Neuronal stem cell (in vitro differentiated cells): Measurements from ENCODE around the gene ERC2.

Source experiments
- DNase-seq: peaks from one replicate; pipeline ENCODE4 v3.0.0-alpha.2; 2013; ENCODE audit warnings: low spot score
- H2AFZ ChIP-seq: one replicate; pipeline ENCODE4 v1.6.1; 2013; ENCODE audit warnings: mild to moderate bottlenecking, low read length, inconsistent platforms
- H2AK5ac ChIP-seq: 2 replicates; pipeline ENCODE4 v1.6.1; 2013; ENCODE audit warnings: low read depth, mild to moderate bottlenecking, inconsistent platforms, low read length, moderate library complexity, mixed read lengths
- H2BK120ac ChIP-seq: 2 replicates; pipeline ENCODE4 v1.6.1; 2013; ENCODE audit warnings: low read depth, mild to moderate bottlenecking, inconsistent platforms, low read length, moderate library complexity, mixed read lengths
- H2BK12ac ChIP-seq: one replicate; pipeline ENCODE4 v1.6.1; 2013; ENCODE audit warnings: low read length, inconsistent platforms
- H2BK15ac ChIP-seq: 2 replicates; pipeline ENCODE4 v1.6.1; 2013; ENCODE audit warnings: mild to moderate bottlenecking, low read length, inconsistent platforms, mixed read lengths
- H2BK5ac ChIP-seq: one replicate; pipeline ENCODE4 v1.6.1; 2013; ENCODE audit warnings: inconsistent platforms, mild to moderate bottlenecking, low read length, moderate library complexity
- H3K14ac ChIP-seq: one replicate; pipeline ENCODE4 v1.6.1; 2013; ENCODE audit warnings: low read length, inconsistent platforms
- H3K18ac ChIP-seq: 2 replicates; pipeline ENCODE4 v1.6.1; 2013; ENCODE audit warnings: low read length, inconsistent platforms
- H3K23ac ChIP-seq: 2 replicates; pipeline ENCODE4 v1.6.1; 2013; ENCODE audit warnings: low read depth, mild to moderate bottlenecking, mixed read lengths, low read length, inconsistent platforms; ENCODE audit not compliant: poor library complexity
- H3K27ac ChIP-seq: replicated peaks from 3 replicates; pipeline ENCODE4 v1.5.1; 2013; ENCODE audit warnings: low read length, inconsistent platforms
- H3K27me3 ChIP-seq, 3 experiments: 2 replicates each; pipeline ENCODE4 v1.6.1; 2013; ENCODE audit warnings: low read length in 3 of 3, mild to moderate bottlenecking in 2 of 3, inconsistent platforms in 1 of 3, low read depth in 1 of 3, mixed read lengths in 1 of 3, moderate library complexity in 1 of 3; ENCODE audit not compliant: control insufficient read depth in 3 of 3, insufficient read depth in 3 of 3
- H3K36me3 ChIP-seq, 2 donors: replicated peaks in 1 of 2; 2 replicates each; pipeline ENCODE4 v1.6.1; 2013; ENCODE audit warnings: low read length in 2 of 2; ENCODE audit not compliant: control insufficient read depth in 2 of 2, insufficient read depth in 2 of 2
- H3K4ac ChIP-seq: 2 replicates; pipeline ENCODE4 v1.6.1; 2013; ENCODE audit warnings: inconsistent platforms, mild to moderate bottlenecking, low read length, moderate library complexity
- H3K4me1 ChIP-seq, 2 donors: 1 replicate in 1 of 2; 2 replicates in 1 of 2; pipeline ENCODE4 v1.6.1; 2013; ENCODE audit warnings: low read length in 2 of 2, low read depth in 1 of 2; ENCODE audit not compliant: control insufficient read depth in 2 of 2, insufficient read depth in 1 of 2
- H3K4me2 ChIP-seq: one replicate; pipeline ENCODE4 v1.6.1; 2013; ENCODE audit warnings: mild to moderate bottlenecking, low read length, inconsistent platforms; ENCODE audit not compliant: insufficient read depth, poor library complexity, severe bottlenecking
- H3K4me3 ChIP-seq, 2 donors: 2 replicates each; pipeline ENCODE4 v1.5.1; 2013; ENCODE audit warnings: low read length in 2 of 2, mild to moderate bottlenecking in 2 of 2, inconsistent platforms in 1 of 2, moderate library complexity in 1 of 2
- H3K79me1 ChIP-seq: one replicate; pipeline ENCODE4 v1.6.1; 2013; ENCODE audit warnings: low read depth, mild to moderate bottlenecking, inconsistent platforms, low read length, moderate library complexity
- H3K9ac ChIP-seq: one replicate; pipeline ENCODE4 v1.6.1; 2013; ENCODE audit warnings: mild to moderate bottlenecking, low read depth, low read length, inconsistent platforms; ENCODE audit not compliant: poor library complexity
- H3K9me3 ChIP-seq, 2 donors: replicated peaks in 1 of 2; 2 replicates each; pipeline versions ENCODE3 to v1.6.1; 2013; ENCODE audit warnings: low read length in 2 of 2, mild to moderate bottlenecking in 2 of 2, inconsistent platforms in 1 of 2, low read depth in 1 of 2, mixed read lengths in 1 of 2, moderate library complexity in 1 of 2; ENCODE audit not compliant: control insufficient read depth in 2 of 2, insufficient read depth in 1 of 2
- H4K8ac ChIP-seq: one replicate; pipeline ENCODE4 v1.6.1; 2013; ENCODE audit warnings: low read depth, mild to moderate bottlenecking, inconsistent platforms, low read length, moderate library complexity
- H4K91ac ChIP-seq: one replicate; pipeline ENCODE4 v1.6.1; 2013; ENCODE audit warnings: low read length, low read depth, mild to moderate bottlenecking, inconsistent platforms; ENCODE audit not compliant: poor library complexity
- WGBS, 2 donors: extraction: QIAGEN DNeasy Blood & Tissue Kit; methylation state at CpG; one replicate each; pipeline ENCODE4 v1.1.7; 2013; ENCODE audit warnings: missing lambda C conversion rate in 2 of 2, mixed read lengths in 1 of 2; ENCODE audit not compliant: insufficient read length in 2 of 2, insufficient replicate concordance in 1 of 2; ENCODE audit errors: extremely low coverage in 2 of 2; 5-methylcytosine and 5-hydroxymethylcytosine counted together

ERC2 gene

GRCh38 chr3:56363720-56364119 lies 104.5 kb downstream of the ERC2 start:
- Histone ChIP-seq H2BK120ac (no peak overlapping the region), H3K79me1 (no peaks in the 10 kb centered on the region), H4K91ac (no peak overlapping the region), H2AFZ (no peak overlapping the region), H2BK15ac (no peak overlapping the region), H3K23ac (no peak overlapping the region), H3K27ac (no peak overlapping the region), H2BK5ac (no peak overlapping the region), H3K4ac (no peak overlapping the region), H2AK5ac (no peak overlapping the region), H2BK12ac (no peak overlapping the region), H3K4me3 (no peak overlapping the region), H3K4me2 (no peak overlapping the region), H3K9me3 (no peaks in the 10 kb centered on the region), H3K18ac (no peak overlapping the region), H3K4me1 (peaks cover 2 to 8% of the 10 kb centered on the region in 2 donors), H4K8ac (no peak overlapping the region), H3K27me3 (no peaks in the 10 kb centered on the region), H3K14ac (no peak overlapping the region), H3K9ac (no peak overlapping the region), H3K36me3 (no peaks in the 10 kb centered on the region)
- no CpG with 5 or more reads among the region's 1 CpG for WGBS, 2 donors
- no peak for DNase-seq

GRCh38 chr3:56361731-56362130 lies 106.5 kb downstream of the ERC2 start:
- no peak overlapping the region for H2BK15ac ChIP-seq
- H3K27me3 ChIP-seq = no peaks in the 10 kb centered on the region
- H3K4me2 ChIP-seq = no peak overlapping the region
- DNase-seq = no peak
- H3K23ac ChIP-seq = no peak overlapping the region
- whole genome bisulfite sequencing, 2 donors = no CpG with 5 or more reads among the region's 2 CpGs
- H2BK12ac ChIP-seq = no peak overlapping the region
- H3K9me3 ChIP-seq = no peaks in the 10 kb centered on the region
- no peak overlapping the region for H2BK120ac ChIP-seq
- no peak overlapping the region for H3K4me3 ChIP-seq
- H3K36me3 ChIP-seq = no peaks in the 10 kb centered on the region
- H3K14ac ChIP-seq = no peak overlapping the region
- H4K91ac ChIP-seq = no peak overlapping the region
- no peak overlapping the region for H2AK5ac ChIP-seq
- no peaks in the 10 kb centered on the region for H3K79me1 ChIP-seq
- no peak overlapping the region for H2AFZ ChIP-seq
- H3K18ac ChIP-seq = no peak overlapping the region
- no peak overlapping the region for H3K4ac ChIP-seq
- H3K4me1 ChIP-seq = peaks cover 2 to 9% of the 10 kb centered on the region in 2 donors
- no peak overlapping the region for H4K8ac ChIP-seq
- H3K27ac ChIP-seq = no peak overlapping the region
- H3K9ac ChIP-seq = no peak overlapping the region
- no peak overlapping the region for H2BK5ac ChIP-seq

GRCh38 chr3:56357266-56357665 lies 111.0 kb downstream of the ERC2 start:
- Histone ChIP-seq H3K79me1 (no peaks in the 10 kb centered on the region), H3K27me3 (no peaks in the 10 kb centered on the region), H2AK5ac (no peak overlapping the region), H3K27ac (no peak overlapping the region), H4K8ac (no peak overlapping the region), H3K9ac (no peak overlapping the region), H3K18ac (no peak overlapping the region), H2BK15ac (no peak overlapping the region), H4K91ac (no peak overlapping the region), H3K36me3 (no peaks in the 10 kb centered on the region), H2BK5ac (no peak overlapping the region), H2BK120ac (no peak overlapping the region), H3K23ac (no peak overlapping the region), H3K4me1 (peaks cover 0 to 2% of the 10 kb centered on the region in 2 donors), H3K4me3 (peak overlapping the region in 1 of 2 donors; percentile 43), H2BK12ac (no peak overlapping the region), H3K4me2 (no peak overlapping the region), H2AFZ (no peak overlapping the region), H3K4ac (no peak overlapping the region), H3K14ac (no peak overlapping the region), H3K9me3 (no peaks in the 10 kb centered on the region)
- no CpG with 5 or more reads among the region's 3 CpGs for WGBS, 2 donors
- no peak for DNase-seq

- H3K4ac ChIP-seq = no peak overlapping the region
- no peak overlapping the region for H3K4me2 ChIP-seq
- no peak overlapping the region for H3K18ac ChIP-seq
- no peaks in the 10 kb centered on the region for H3K36me3 ChIP-seq
- H2AK5ac ChIP-seq = no peak overlapping the region
- no peaks in the 10 kb centered on the region for H3K27me3 ChIP-seq
- H3K4me3 ChIP-seq = no peak overlapping the region
- no peak overlapping the region for H2BK5ac ChIP-seq
- H3K27ac ChIP-seq = no peak overlapping the region
- H4K91ac ChIP-seq = no peak overlapping the region
- no peak overlapping the region for H3K9ac ChIP-seq
- H3K9me3 ChIP-seq = no peaks in the 10 kb centered on the region
- no peak for DNase-seq
- H2BK15ac ChIP-seq = no peak overlapping the region
- H3K14ac ChIP-seq = no peak overlapping the region
- no peak overlapping the region for H2AFZ ChIP-seq
- no peaks in the 10 kb centered on the region for H3K79me1 ChIP-seq
- H2BK120ac ChIP-seq = no peak overlapping the region
- no peak overlapping the region for H3K23ac ChIP-seq
- H2BK12ac ChIP-seq = no peak overlapping the region
- H4K8ac ChIP-seq = no peak overlapping the region
- H3K4me1 ChIP-seq = peaks cover 0 to 2% of the 10 kb centered on the region in 2 donors
These were observed 111.5 kb downstream of the ERC2 start for GRCh38 chr3:56356808-56357207.
